ENCODE results near the gene NCOA7.
A peak's percentile ranks its signal among the peaks of the same experiment; 100 is the strongest.

The NCOA7 gene

GRCh38 chr6:125871365-125871764, 80.6 kb downstream of the NCOA7 start:
- H4K20me1 ChIP-seq (ENCODE audit: control insufficient read depth, insufficient read depth, low read depth, low read length): no peaks in the 10 kb centered on the region; the same call in 1 of the 2 replicates
- H3K27ac ChIP-seq (ENCODE audit: low read depth, low read length): no peak overlapping the region
- peaks cover 53% of the 10 kb centered on the region for H3K36me3 ChIP-seq (ENCODE audit: control insufficient read depth, low read length)
- no peak for TF ChIP-seq EZH2phosphoT487 (IDR thresholded peaks at IDR 0.05; ENCODE audit: borderline replicate concordance, low read length)
- no peak for TF ChIP-seq CTCF (IDR thresholded peaks at IDR 0.05; ENCODE audit: low read depth, low read length, poor library complexity, severe bottlenecking)
- H3F3A ChIP-seq (ENCODE audit: control insufficient read depth, insufficient read depth): 0 out of 2 replicates have a peak, but pooled peaks cover 3% of the 10 kb centered on the region
- H3K79me2 ChIP-seq (ENCODE audit: control insufficient read depth, low read length): peaks cover 24% of the 10 kb centered on the region
- peaks cover 11% of the 10 kb centered on the region for H3K4me1 ChIP-seq (ENCODE audit: control insufficient read depth, low read length)
- no peak overlapping the region for H3K4me3 ChIP-seq (ENCODE audit: low read length)
- H3K4me2 ChIP-seq (ENCODE audit: low read length): peak overlapping the region; percentile 11; the same call in 1 of the 2 replicates
- H3K9me3 ChIP-seq (ENCODE audit: control insufficient read depth, insufficient read depth, low read length): no peaks in the 10 kb centered on the region
- no peaks in the 10 kb centered on the region for H3K27me3 ChIP-seq (ENCODE audit: control insufficient read depth, low read length)
- no peaks in the 10 kb centered on the region for H3K9me2 ChIP-seq (replicated peaks; ENCODE audit: control insufficient read depth, low read length)

GRCh38 chr6:125872259-125872921, 81.6 kb downstream of the NCOA7 start:
- H3K79me2 ChIP-seq (ENCODE audit: control insufficient read depth, low read length): peaks cover 19% of the 10 kb centered on the region
- H3K4me1 ChIP-seq (ENCODE audit: control insufficient read depth, low read length): peaks cover 11% of the 10 kb centered on the region

GRCh38 chr6:125882243-125882642, 91.5 kb downstream of the NCOA7 start:
- no peak for TF ChIP-seq CTCF (IDR thresholded peaks at IDR 0.05; ENCODE audit: low read depth, low read length, poor library complexity, severe bottlenecking)
- no peak for TF ChIP-seq EZH2phosphoT487 (IDR thresholded peaks at IDR 0.05; ENCODE audit: borderline replicate concordance, low read length)
- H3F3A ChIP-seq (ENCODE audit: control insufficient read depth, insufficient read depth): no peaks in the 10 kb centered on the region
- H3K9me3 ChIP-seq (ENCODE audit: control insufficient read depth, insufficient read depth, low read length): no peaks in the 10 kb centered on the region
- no peak overlapping the region for H3K4me2 ChIP-seq (ENCODE audit: low read length)
- H3K4me1 ChIP-seq (ENCODE audit: control insufficient read depth, low read length): peaks cover 3% of the 10 kb centered on the region; the same call in 1 of the 2 replicates
- H3K27ac ChIP-seq (ENCODE audit: low read depth, low read length): no peak overlapping the region
- H3K4me3 ChIP-seq (ENCODE audit: low read length): no peak overlapping the region
- no peaks in the 10 kb centered on the region for H3K9me2 ChIP-seq (replicated peaks; ENCODE audit: control insufficient read depth, low read length)
- H3K79me2 ChIP-seq (ENCODE audit: control insufficient read depth, low read length): no peaks in the 10 kb centered on the region
- no peaks in the 10 kb centered on the region for H3K27me3 ChIP-seq (ENCODE audit: control insufficient read depth, low read length)
- H4K20me1 ChIP-seq (ENCODE audit: control insufficient read depth, insufficient read depth, low read depth, low read length): no peaks in the 10 kb centered on the region
- H3K36me3 ChIP-seq (ENCODE audit: control insufficient read depth, low read length): peaks cover 96% of the 10 kb centered on the region

More at GRCh38 chr6:125872259-125872921, 81.6 kb downstream of the NCOA7 start:
- H3K4me2 ChIP-seq (ENCODE audit: low read length): no peak overlapping the region
- no peak overlapping the region for H3K27ac ChIP-seq (ENCODE audit: low read depth, low read length)
- no peaks in the 10 kb centered on the region for H3K27me3 ChIP-seq (ENCODE audit: control insufficient read depth, low read length)
- H3K9me2 ChIP-seq (replicated peaks; ENCODE audit: control insufficient read depth, low read length): no peaks in the 10 kb centered on the region
- no peak overlapping the region for H3K4me3 ChIP-seq (ENCODE audit: low read length)
- no peaks in the 10 kb centered on the region; the same call in 1 of the 2 replicates for H4K20me1 ChIP-seq (ENCODE audit: control insufficient read depth, insufficient read depth, low read depth, low read length)
- H3K36me3 ChIP-seq (ENCODE audit: control insufficient read depth, low read length): peaks cover 54% of the 10 kb centered on the region
- TF ChIP-seq EZH2phosphoT487 (IDR thresholded peaks at IDR 0.05; ENCODE audit: borderline replicate concordance, low read length) (no peak), CTCF (IDR thresholded peaks at IDR 0.05; ENCODE audit: low read depth, low read length, poor library complexity, severe bottlenecking) (no peak)
- H3F3A ChIP-seq (ENCODE audit: control insufficient read depth, insufficient read depth): 0 out of 2 replicates have a peak, but pooled peaks cover 3% of the 10 kb centered on the region
- no peaks in the 10 kb centered on the region for H3K9me3 ChIP-seq (ENCODE audit: control insufficient read depth, insufficient read depth, low read length)
